AG09309 (cell line): ENCODE results near the gene TSPAN4.

ENCODE experiments used
- DNase-seq: peaks from one replicate; pipeline ENCODE4 v3.0.0-alpha.2; 2010; ENCODE audit warnings: low read depth
- H3K4me3 ChIP-seq: 2 replicates; pipeline ENCODE4 v1.5.1; 2011; ENCODE audit warnings: mild to moderate bottlenecking, low read depth, low read length, moderate library complexity; ENCODE audit not compliant: control insufficient read depth
- CTCF ChIP-seq: IDR thresholded peaks from 2 replicates; pipeline ENCODE4 v1.5.1; 2011; ENCODE audit warnings: mild to moderate bottlenecking, low read depth, low read length, inconsistent platforms; ENCODE audit not compliant: insufficient read depth, control insufficient read depth; ENCODE audit errors: missing control alignments

Gene TSPAN4

GRCh38 chr11:863910-864827 is 21.5 kb downstream of the TSPAN4 start:
- H3K4me3 ChIP-seq: no peak overlapping the region
- no peak for DNase-seq
- no peak for TF ChIP-seq CTCF

GRCh38 chr11:864898-865297 is 22.2 kb downstream of the TSPAN4 start:
- TF ChIP-seq CTCF: no peak
- DNase-seq: no peak
- H3K4me3 ChIP-seq: no peak overlapping the region

GRCh38 chr11:865462-866430 is 23.1 kb downstream of the TSPAN4 start:
- no peak for DNase-seq
- H3K4me3 ChIP-seq: no peak overlapping the region
- no peak for TF ChIP-seq CTCF

- no peak for DNase-seq
- TF ChIP-seq CTCF: no peak
- no peak overlapping the region for H3K4me3 ChIP-seq
These were observed 23.8 kb downstream of the TSPAN4 start for GRCh38 chr11:866481-866880.

GRCh38 chr11:867856-868358 is 25.3 kb downstream of the TSPAN4 start:
- no peak overlapping the region for H3K4me3 ChIP-seq
- no peak for TF ChIP-seq CTCF
- DNase-seq: no peak

- TF ChIP-seq CTCF: no peak
- DNase-seq: no peak
- no peak overlapping the region for H3K4me3 ChIP-seq
These were observed 25.7 kb downstream of the TSPAN4 start for GRCh38 chr11:868394-868793.
